ENCODE measurements around the gene TSC22D2.
"Not testable (repeated sequence)": the region's sequence is repeated elsewhere in the genome, so short reads cannot be mapped to it uniquely, and the experiment has no call there.

TSC22D2 gene

GRCh38 chr3:150469031-150469930 is 61.2 kb downstream of the TSC22D2 start:
- H3K9me3 ChIP-seq (ENCODE audit: severe bottlenecking): no peaks in the 10 kb centered on the region
- ATAC-seq (ENCODE audit: low read depth) (peak; percentile 86), DNase-seq (ENCODE audit: low spot score) (peak; percentile 82)
- TF ChIP-seq CTCF (IDR thresholded peaks at IDR 0.05; ENCODE audit: poor library complexity, severe bottlenecking): no peak
- peaks cover 10% of the 10 kb centered on the region for H3K36me3 ChIP-seq (ENCODE audit: low read depth)
- H3K4me1 ChIP-seq (ENCODE audit: insufficient read depth, poor library complexity, severe bottlenecking): peaks cover 33% of the 10 kb centered on the region
- H3K4me3 ChIP-seq (ENCODE audit: severe bottlenecking): no peak overlapping the region
- H3K27ac ChIP-seq (ENCODE audit: poor library complexity, severe bottlenecking): peak overlapping the region; percentile 99
- H3K27me3 ChIP-seq (ENCODE audit: insufficient read depth, poor library complexity, severe bottlenecking): no peaks in the 10 kb centered on the region

- no peaks in the 10 kb centered on the region for H3K9me3 ChIP-seq (ENCODE audit: severe bottlenecking)
- H3K4me3 ChIP-seq (ENCODE audit: severe bottlenecking): no peak overlapping the region
- no peak for TF ChIP-seq CTCF (IDR thresholded peaks at IDR 0.05; ENCODE audit: poor library complexity, severe bottlenecking)
- peak; percentile 79 for DNase-seq (ENCODE audit: low spot score)
- H3K4me1 ChIP-seq (ENCODE audit: insufficient read depth, poor library complexity, severe bottlenecking): peaks cover 33% of the 10 kb centered on the region
- H3K36me3 ChIP-seq (ENCODE audit: low read depth): peaks cover 1% of the 10 kb centered on the region
- ATAC-seq (ENCODE audit: low read depth): peak; percentile 82
- H3K27ac ChIP-seq (ENCODE audit: poor library complexity, severe bottlenecking): peak overlapping the region; percentile 99
- H3K27me3 ChIP-seq (ENCODE audit: insufficient read depth, poor library complexity, severe bottlenecking): no peaks in the 10 kb centered on the region
Measured at GRCh38 chr3:150469931-150470740, 62.0 kb downstream of the TSC22D2 start.

GRCh38 chr3:150472421-150472820 is 64.3 kb downstream of the TSC22D2 start:
- no peak for TF ChIP-seq CTCF (IDR thresholded peaks at IDR 0.05; ENCODE audit: poor library complexity, severe bottlenecking)
- peaks cover 29% of the 10 kb centered on the region for H3K4me1 ChIP-seq (ENCODE audit: insufficient read depth, poor library complexity, severe bottlenecking)

GRCh38 chr3:150473161-150473560 is 65.1 kb downstream of the TSC22D2 start:
- H3K27me3 ChIP-seq (ENCODE audit: insufficient read depth, poor library complexity, severe bottlenecking); DNase-seq (ENCODE audit: low spot score); ATAC-seq (ENCODE audit: low read depth); H3K9me3 ChIP-seq (ENCODE audit: severe bottlenecking); H3K4me3 ChIP-seq (ENCODE audit: severe bottlenecking); H3K36me3 ChIP-seq (ENCODE audit: low read depth): not testable (repeated sequence)
- Histone ChIP-seq H3K4me1 (ENCODE audit: insufficient read depth, poor library complexity, severe bottlenecking) (peaks cover 24% of the 10 kb centered on the region), H3K27ac (ENCODE audit: poor library complexity, severe bottlenecking) (peak overlapping the region; percentile 99)

More at GRCh38 chr3:150472421-150472820, 64.3 kb downstream of the TSC22D2 start:
- Histone ChIP-seq H3K27me3 (ENCODE audit: insufficient read depth, poor library complexity, severe bottlenecking) (no peaks in the 10 kb centered on the region), H3K36me3 (ENCODE audit: low read depth) (no peaks in the 10 kb centered on the region), H3K4me3 (ENCODE audit: severe bottlenecking) (no peak overlapping the region), H3K9me3 (ENCODE audit: severe bottlenecking) (peaks cover 2% of the 10 kb centered on the region), H3K27ac (ENCODE audit: poor library complexity, severe bottlenecking) (peak overlapping the region; percentile 99)
- no peak for DNase-seq (ENCODE audit: low spot score)
- no peak for ATAC-seq (ENCODE audit: low read depth)

- no peak for TF ChIP-seq CTCF (IDR thresholded peaks at IDR 0.05; ENCODE audit: poor library complexity, severe bottlenecking)
- Histone ChIP-seq H3K27me3 (ENCODE audit: insufficient read depth, poor library complexity, severe bottlenecking) (no peaks in the 10 kb centered on the region), H3K36me3 (ENCODE audit: low read depth) (no peaks in the 10 kb centered on the region), H3K4me1 (ENCODE audit: insufficient read depth, poor library complexity, severe bottlenecking) (no peaks in the 10 kb centered on the region), H3K9me3 (ENCODE audit: severe bottlenecking) (peaks cover 5% of the 10 kb centered on the region), H3K4me3 (ENCODE audit: severe bottlenecking) (no peak overlapping the region), H3K27ac (ENCODE audit: poor library complexity, severe bottlenecking) (no peak overlapping the region)
- ATAC-seq (ENCODE audit: low read depth) (no peak), DNase-seq (ENCODE audit: low spot score) (no peak)
Measured at GRCh38 chr3:150479370-150479769, 71.3 kb downstream of the TSC22D2 start.
